Activated CD8-positive, alpha-beta memory T cell treated with anti-CD3 and anti-CD28 coated beads for 1 hour (primary cell): Measurements from ENCODE around the gene CIAO2B.
"Not testable (repeated sequence)": the region's sequence is repeated elsewhere in the genome, so short reads cannot be mapped to it uniquely, and the experiment has no call there.

Source experiments
- DNase-seq, 2 donors: peaks; one replicate each; pipeline ENCODE4 v3.0.0-alpha.2; 2020; ENCODE audit warnings: low read depth in 1 of 2; ENCODE audit errors: extremely low read depth in 1 of 2

The CIAO2B gene

DNA sequence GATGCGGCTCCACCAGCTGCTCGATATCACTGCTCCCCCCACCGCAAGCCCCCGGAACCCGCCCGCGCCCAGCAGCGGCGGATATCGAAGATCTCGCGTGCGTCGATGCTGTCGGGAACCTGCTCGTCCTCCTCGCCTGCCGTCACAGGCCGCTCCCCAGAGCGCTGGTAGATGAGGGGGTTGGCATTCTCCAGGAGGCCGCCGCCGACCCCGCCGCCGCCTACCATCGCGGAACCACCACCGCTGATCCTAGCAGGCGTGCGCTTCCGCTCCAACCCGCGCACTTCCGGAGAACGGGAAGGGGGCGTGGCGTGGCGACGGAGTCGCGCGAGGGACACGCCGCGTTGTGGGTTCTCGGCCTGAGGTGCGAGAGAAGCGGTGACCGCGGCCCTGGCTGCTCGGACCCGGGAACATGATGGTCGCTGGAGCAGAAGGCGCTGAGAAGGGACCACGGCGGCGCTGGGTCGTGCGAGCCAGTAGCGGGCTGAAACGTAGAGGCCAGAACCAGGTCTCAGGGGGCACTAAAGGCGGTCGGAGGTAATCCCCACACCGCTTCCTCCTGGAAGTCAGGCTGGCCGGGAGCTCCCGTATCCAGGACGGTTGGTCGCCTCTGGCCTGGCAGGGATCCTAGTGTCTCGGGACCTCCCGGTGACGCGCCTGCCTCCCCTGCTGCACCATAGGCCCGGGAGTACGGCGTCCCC lies at the start of gene CIAO2B:
Gene CIAO2B, minus strand, starts transcription at position 265 of the 701 bp plus-strand sequence. Its CDS starts 38 bp downstream, at position 227.
- peak; percentile 76 to 83 for DNase-seq

- no peak for DNase-seq
These were observed 48.8 kb upstream of the CIAO2B start for GRCh38 chr16:66983033-66983432.

- DNase-seq: no peak
These were observed 45.0 kb upstream of the CIAO2B start for GRCh38 chr16:66979011-66979717.

- peak; percentile 74 to 86 for DNase-seq
These were observed 43.3 kb upstream of the CIAO2B start for GRCh38 chr16:66977341-66978113.

DNA sequence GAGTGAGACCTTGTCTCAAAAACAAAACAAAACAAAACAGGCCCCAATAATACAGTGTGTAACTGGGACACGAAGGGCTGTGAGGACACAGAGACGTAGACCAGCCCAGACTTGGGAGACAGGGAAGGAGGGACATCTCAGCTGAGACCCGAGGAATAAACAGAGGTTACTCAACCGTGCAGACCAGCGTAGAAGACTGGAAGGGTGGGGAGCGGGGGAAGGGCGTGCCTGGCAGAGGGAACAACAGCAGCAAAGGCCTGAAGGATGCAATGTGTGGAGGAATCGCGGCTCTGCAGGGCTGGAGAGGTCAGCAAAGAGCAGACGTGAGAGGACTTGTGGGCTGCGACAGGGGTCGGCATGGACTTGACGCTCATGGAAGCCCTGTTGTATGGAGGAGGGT lies 42.5 kb upstream of the CIAO2B start:
- no peak for DNase-seq

GRCh38 chr16:66975302-66975893 lies 41.2 kb upstream of the CIAO2B start:
- no peak for DNase-seq

- not testable (repeated sequence) for DNase-seq
These were observed 40.7 kb upstream of the CIAO2B start for GRCh38 chr16:66974932-66975246.

DNA sequence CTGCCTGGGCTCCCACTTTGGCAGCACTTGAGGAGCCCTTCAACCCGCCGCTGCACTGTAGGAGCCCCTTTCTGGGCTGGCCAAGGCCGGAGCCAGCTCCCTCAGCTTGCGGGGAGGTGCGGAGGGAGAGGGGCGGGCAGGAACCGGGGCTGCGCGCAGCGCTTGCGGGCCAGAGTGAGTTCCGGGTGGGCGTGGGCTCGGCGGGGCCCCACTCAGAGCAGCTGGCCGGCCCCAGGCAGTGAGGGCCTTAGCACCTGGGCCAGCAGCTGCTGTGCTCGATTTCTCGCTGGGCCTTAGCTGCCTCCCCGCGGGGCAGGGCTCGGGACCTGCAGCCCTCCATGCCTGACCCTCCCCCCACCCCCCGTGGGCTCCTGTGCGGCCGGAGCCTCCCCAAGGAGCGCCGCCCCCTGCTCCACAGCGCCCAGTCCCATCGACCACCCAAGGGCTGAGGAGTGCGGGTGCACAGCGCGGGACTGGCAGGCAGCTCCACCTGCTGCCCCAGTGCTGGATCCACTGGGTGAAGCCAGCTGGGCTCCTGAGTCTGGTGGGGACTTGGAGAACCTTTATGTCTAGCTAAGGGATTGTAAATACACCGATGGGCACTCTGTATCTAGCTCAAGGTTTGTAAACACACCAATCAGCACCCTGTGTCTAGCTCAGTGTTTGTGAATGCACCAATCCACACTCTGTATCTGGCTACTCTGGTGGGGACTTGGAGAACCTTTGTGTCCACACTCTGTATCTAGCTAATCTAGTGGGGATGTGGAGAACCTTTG lies 40.1 kb upstream of the CIAO2B start:
- not testable (repeated sequence) for DNase-seq

DNA sequence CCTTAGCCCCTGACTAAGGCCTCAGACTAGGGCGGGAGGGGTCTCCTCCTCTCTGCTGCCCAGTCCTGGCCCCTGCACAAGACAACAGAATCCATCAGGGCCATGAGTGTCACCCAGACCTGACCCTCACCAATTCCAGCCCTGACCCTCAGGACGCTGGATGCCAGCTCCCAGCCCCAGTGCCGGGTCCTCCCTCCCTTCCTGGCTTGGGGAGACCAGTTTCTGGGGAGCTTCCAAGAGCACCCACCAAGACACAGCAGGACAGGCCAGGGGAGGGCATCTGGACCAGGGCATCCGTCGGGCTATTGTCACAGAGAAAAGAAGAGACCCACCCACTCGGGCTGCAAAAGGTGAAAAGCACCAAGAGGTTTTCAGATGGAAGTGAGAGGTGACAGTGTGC lies 39.5 kb upstream of the CIAO2B start:
- no peak for DNase-seq

DNA sequence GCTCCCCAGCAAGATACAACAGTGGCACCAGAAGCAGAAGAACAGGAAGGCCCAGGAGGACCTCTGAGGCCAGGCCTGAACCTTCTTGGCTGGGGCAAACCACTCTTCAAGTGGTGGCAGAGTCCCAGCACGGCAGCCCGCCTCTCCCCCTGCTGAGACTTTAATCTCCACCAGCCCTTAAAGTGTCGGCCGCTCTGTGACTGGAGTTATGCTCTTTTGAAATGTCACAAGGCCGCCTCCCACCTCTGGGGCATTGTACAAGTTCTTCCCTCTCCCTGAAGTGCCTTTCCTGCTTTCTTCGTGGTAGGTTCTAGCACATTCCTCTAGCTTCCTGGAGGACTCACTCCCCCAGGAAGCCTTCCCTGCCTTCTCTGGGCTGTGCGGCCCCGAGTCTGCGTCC lies 38.8 kb upstream of the CIAO2B start:
- DNase-seq: no peak

DNA sequence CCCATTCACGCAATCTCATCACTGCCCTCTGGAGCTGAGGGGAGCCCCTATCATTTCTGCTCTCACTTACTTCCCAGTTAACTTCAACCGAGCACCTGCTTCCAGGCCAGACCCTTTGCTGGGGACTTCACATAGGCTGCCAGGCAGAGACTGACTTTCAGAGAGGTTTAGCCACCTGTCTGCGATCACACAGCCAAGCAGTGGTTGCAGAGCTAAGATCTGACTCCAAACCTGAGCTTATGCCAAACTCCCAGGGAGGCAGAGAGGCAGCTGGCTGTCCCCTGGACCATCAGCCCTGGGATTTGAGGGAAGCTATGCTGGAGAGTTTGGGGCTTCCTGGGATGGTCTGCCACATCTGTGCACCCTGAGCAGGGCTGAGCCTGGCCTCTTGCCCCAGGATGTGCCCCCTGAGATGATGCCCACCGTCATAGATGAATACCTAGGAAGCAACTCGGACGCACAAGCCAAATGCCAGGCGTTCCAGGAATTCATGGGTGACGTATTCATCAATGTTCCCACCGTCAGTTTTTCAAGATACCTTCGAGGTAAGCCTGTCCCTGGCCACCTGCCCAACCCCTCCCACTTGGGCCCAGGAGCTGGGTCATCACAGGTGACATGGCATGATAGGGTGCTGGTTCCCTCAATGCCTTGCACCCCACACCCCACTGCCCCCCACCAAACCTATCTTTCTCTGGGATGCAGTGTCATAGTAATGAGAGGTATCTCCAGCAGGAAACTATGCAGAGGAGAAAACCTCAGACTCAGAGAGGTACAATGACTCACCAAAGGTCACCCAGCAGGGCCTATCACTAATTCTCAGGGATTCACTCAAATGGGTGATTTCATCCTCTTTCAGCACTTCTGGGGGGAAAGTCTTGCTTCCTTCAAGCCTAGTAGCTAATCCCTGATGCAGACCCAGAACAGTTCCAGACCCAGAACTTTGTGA lies 36.8 kb upstream of the CIAO2B start:
- DNase-seq: no peak

DNA sequence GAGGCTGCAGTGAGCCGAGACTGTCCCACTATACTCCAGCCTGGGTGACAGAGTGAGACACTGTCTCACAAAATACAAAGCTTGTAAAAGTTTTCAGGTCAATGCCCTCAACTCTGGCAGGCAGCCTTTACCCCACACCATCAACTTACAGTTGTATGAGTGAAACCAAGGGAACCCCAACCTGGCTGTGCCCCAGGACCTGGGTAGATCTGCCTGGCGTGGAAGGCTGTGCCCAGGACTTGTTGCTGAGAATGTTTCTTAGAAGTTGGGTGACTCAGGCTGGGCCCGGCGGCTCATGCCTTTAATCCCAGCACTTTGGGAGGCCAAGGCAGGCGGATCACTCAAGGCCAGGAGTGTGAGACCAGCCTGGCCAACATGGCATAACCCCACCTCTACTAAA lies 34.6 kb upstream of the CIAO2B start:
- DNase-seq: no peak

DNA sequence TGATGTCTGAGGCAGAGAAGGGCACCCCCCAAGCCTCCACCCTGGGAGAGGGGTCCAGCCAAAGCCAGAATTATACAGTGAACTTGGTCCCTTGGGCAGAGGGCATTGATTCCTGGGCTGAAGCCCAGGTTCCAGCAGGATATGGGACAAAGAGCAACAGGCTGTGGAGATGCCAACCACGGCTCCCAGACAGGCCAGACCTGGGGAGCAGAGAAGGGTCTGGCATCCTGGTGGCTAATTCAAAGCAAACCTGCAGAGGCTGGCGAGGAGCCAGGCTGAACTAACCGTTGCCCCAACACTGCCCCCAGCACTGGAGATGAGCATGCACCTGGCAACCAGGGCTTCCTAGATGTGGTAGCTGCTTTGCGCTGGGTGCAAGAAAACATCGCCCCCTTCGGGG lies 29.8 kb upstream of the CIAO2B start:
- no peak for DNase-seq

DNA sequence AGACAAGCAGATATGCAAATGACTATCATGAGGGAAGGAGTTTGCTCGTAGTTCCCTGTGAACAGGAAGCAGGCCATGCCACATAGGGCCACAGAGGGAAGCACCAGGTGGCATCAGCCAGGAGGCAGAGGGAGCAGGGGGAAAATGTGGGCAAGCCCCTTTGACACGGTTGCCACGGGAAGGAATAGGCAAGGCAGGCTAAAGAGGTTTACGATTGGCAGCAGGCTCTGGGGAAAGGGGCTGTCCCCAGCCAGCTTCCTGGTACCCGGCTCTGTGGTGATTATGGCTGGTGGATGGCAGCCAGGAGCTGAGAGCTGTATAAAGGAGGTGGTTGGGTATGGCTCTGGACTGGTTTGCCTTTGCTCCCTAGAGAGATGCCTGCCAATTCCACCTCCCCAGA lies 27.7 kb upstream of the CIAO2B start:
- DNase-seq: no peak

GRCh38 chr16:66961065-66961744 lies 27.0 kb upstream of the CIAO2B start, which contains the start of gene CES3:
Gene CES3 (plus strand): TSS chr16:66961266. CDS start chr16:66961308, 42 bp downstream.
- peak in 1 of 2 donors; percentile 36 for DNase-seq

DNA sequence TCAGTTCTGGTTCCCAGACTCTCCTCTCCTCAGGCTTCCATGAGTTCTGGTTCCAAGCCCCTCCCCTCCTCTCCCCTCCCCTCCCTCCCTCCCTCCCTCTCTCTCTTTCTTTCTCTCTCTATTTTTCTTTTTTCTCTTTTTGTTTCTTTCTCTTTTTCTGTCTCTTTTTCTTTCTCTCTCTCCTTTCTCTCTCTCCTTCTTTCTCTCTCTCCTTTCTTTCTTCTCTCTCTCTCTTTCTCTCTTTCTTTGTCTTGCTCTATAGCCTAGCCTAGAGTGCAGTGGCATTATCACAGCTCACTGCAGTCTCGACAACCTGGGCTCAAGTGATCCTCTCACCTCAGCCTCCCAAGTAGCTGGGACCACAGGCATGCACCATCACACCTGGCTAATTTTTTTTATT lies 26.1 kb upstream of the CIAO2B start:
- DNase-seq: no peak

- no peak for DNase-seq
These were observed 25.5 kb upstream of the CIAO2B start for GRCh38 chr16:66959704-66960161.

- DNase-seq: no peak
These were observed 24.9 kb upstream of the CIAO2B start for GRCh38 chr16:66958857-66959703.
